ENCODE results near the gene OR2C3.
"Not testable (repeated sequence)": the region's sequence is repeated elsewhere in the genome, so short reads cannot be mapped to it uniquely, and the experiment has no call there.

OR2C3 gene

DNA sequence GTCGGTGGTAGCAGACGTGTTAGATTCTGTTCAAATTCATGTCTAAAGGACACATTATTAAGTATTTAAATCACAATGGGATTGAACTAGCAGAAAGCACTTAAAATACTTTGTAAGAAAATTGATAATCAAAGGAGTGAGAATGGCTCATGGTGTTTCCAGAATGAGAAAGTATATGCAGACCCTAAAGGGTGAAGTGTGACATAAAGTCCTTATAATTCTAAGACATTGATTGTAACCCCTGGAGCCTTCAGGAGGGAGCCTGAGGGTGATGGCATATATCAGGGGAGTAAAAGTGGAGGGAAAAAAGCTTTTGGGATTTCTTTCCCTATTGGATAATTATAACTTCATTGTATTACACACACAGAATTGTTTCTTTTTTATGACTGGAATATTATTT lies at the start of gene OR2C3:
Gene OR2C3 (minus strand): TSS at position 101 of the 400 bp plus-strand sequence. CDS start 3,929 bp downstream, outside the sequence.
- FAIRE-seq, result no peak

DNA sequence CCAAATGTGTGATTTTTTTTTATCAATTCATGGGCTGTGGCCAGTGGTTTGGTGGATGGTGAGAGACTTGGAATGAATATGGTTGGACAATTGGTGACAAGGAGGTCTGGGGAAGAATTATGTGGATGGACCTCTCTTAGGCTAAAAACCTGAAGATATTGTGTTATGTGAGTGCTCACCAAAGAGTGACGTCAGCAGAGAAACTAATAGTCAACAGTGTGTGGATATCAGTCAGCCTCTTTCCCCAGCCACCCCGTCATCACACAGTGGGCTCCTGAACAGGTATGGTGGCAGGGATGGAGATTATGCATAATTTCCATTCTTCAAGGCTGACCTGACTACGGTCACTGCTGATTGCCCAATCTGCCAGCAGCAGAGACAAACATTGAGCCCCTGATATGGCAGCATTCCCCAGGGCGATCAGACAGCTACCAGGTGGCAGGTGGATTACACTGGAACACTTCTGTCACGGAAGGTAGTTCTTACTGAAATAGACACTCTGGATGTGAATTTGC lies 42.8 kb upstream of the OR2C3 start:
- no peak for FAIRE-seq

DNA sequence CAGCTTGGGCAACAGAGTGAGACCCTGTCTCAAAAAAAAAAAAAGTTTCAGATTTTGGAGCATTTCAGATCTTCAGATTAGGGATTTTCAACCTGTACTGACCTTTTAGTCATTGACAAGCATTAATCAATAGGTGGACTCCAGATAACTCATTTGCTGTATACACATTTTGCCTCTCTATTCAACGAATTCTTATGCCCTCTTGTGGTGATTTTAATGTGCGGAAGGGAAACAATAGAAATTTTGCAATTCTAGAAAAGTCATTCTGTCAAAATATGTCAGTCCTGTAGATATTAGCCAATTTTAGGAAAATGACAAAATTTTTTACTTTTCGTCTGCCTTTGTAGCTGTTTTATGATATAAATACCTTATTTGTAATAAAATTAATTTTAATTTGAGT lies 40.3 kb upstream of the OR2C3 start:
- peak; percentile 47 for FAIRE-seq

DNA sequence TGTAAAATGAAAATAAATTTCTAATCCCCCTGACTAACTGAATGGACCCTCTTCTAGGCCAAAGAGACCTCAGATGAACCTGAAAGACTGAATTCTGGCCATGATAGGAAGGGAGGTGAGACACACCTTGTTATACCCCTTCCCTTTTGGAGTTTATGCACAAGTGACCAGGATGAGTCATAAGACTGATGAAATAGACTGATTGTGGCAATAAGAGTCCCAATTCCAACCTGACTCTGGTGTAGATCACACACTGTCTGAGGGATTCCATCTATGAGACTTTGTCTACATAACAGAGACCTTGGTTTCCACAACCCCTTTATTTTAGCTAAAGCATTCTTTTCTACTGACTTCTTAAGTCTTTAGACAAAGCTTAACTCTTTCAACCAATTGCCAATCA lies 38.4 kb upstream of the OR2C3 start:
- FAIRE-seq, result no peak

DNA sequence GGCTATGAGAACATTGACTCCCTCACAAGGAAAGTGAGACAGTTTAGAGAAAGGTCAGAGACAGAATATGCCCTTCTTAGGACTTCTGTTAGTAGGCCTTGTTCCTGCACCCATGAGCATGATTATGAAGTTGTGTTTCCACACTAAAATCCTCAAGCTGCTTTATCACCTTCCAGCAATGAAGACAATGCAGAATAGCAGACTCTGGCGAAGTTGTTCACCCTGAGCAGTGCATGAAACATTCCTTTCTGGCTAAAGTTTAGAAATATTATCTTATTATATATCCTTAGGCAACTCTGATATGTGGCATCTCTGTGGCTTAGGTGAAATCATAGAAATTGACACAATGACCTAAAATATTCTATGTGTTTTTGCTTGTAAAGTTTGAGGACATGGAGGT lies 38.0 kb upstream of the OR2C3 start:
- no peak for FAIRE-seq

DNA sequence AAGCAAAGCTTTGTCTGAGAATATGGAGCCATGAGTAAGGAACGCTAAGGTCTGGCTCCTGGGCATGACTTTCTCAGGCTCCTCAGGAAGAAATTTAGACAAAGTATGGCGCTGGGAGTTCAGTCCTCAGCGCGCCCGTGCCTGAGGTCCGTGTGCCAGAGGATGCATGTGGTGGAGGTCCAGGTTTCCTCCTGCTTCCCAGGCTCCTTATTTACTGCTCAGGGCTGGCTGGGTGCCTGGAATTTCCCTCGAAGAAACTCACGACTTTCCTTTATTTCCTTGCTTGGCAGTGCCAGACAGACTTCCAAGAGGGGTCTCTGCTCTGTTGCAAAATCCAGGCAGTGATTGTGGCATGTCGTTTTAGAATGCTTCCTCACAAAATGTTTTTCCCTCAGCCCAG lies 26.0 kb upstream of the OR2C3 start:
- FAIRE-seq, result no peak

DNA sequence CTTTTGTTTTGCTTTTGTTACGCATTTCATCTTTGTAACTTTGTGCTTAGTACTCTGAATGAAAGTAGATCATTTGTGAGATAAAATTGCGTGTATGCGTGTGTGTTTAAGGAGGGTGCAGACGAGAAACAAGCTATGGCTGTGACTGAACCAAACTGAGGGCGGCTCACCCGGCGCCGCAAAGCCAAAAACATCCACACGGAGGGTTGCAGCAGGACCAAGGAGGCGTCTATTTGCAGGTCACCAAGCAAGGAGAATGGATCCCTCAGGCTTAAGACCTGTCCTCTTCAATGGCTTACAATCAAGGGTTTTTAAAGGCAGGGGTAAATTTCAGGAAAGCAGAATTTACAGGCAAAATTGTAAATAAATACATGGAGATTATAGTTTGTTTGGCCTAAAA lies 25.5 kb upstream of the OR2C3 start:
- FAIRE-seq, result no peak

DNA sequence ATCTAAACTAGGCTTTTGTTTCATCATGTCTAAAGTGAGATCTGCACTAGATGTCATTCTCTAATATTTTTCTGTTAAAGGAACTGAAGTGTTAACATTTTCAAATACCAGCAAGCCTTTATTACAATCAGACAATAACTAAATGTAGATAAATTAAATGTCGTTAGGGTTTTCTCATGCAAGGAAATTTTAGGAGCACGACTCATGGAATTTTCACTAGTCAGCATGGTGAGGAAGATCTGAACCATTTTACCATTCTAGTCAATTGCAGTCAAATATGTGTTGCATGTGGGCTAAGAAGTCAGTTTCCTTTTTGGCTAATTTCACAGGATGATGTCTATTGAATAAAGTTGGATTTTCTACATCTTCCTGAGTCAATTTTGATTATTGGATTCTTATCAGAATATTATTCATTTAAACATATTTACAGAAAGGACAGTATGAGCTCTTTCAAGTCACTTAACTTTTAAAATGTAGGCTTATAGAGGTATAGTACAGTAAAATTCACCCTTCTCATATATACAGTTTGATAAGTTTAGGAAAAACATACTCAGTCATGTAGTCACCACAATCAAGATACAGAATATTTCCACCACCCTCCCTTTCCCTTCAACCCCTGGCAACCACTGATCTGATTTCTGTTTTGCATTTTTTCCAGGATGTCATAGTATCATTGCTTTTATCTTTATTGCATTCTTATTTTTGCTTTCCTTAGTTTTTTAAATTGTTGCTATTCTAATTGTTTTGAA lies 21.9 kb upstream of the OR2C3 start:
- FAIRE-seq, result no peak

DNA sequence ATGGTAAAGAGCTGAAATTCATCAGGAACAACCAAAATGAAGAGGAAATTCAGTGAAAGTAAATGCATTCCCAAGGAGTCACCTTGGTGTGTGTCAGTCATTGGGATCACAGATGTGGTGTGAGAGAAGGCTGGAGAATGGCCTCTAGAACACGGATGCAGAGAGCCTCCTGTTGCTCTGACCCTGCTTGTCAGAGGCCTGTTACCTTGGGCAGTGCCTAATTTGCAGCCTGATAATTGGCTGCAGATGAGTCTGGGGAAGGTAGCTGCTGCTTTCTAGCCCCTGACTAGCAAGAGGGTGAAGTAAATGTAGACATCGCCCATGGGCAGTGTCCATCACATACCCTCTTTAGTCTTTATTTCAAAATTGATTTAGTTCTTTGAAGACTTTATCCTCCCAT lies 16.0 kb upstream of the OR2C3 start:
- FAIRE-seq, result no peak

DNA sequence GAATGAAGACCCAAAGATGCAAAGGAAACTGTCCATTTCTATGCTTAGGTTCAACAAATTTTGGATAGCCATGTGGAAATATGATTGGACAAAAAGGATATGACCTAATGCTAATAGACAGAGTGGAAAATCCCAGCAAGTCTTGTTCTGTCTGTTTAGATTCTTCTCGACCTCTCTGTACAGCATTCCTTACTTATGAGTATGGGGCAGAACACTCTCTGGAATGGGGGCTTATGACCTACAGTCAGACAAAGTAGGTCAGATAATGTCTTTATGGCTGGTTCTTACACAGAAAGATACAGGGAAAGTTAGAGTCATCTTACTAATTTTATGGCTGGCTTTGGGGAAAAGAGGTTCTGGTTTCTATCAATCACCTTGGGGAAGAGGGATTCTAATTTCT lies 15.5 kb upstream of the OR2C3 start:
- FAIRE-seq, result no peak

DNA sequence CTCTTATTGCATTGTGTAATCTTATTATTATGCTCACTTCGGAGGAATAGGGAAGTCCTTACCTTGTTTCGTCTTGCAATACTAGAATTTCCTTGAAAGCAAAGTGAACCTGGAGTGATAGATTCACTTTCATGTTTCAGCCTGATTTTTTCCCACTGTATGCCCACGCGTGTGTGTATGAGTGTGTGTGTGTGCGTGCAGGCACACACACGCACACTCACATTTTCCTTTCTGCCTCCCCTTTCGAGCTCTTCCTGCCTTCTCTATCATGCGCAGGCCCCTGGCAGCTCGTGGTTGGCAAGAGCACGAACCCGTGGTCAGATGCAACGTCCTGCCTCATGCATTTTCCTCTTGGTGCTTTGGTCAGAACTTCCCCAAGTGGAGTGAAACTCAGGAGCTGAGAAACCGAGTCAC lies 12.5 kb upstream of the OR2C3 start, which contains the start of gene GCSAML:
Gene GCSAML (plus strand): TSS at position 366 of the 414 bp plus-strand sequence. CDS start 58 bp downstream, outside the sequence.
- FAIRE-seq, result no peak

DNA sequence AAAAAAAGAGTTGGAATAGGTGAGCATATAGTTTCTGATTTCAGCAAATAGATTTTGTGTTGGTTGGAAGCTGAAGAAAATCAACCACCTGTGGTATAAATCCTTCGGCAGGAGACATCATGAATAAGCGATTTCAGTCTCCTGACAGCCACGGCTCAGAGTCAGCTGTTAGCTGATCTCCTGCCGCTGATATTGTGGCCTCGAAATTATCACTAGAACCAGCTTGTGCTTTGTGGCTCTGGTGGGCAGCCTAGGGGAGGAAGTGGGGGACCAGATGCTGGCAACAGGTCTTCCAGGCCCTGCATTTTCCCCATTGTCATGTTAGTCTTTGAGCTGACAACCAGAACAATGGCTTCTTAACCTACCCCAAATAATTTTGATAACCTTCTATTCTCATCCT lies 11.9 kb upstream of the OR2C3 start:
- no peak for FAIRE-seq

DNA sequence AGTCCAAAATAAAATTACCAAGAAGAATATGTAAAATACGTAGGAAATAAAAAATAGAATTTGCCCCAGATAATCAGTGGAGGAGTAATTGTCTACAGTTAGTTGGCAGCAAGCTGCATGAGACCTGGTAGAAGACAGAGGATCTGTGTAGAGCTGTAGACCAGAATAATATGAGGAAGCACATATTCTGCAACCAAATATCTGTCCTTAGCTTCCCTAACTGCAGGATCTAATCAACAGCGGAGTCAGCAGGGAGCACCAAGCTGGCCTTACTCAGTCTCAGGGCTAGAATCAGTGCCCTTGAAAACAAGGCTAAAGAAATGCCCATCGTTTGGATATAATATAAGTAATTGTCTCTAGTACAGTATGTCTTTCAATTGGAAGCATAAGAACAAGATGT lies 6.6 kb upstream of the OR2C3 start:
- no peak for FAIRE-seq

DNA sequence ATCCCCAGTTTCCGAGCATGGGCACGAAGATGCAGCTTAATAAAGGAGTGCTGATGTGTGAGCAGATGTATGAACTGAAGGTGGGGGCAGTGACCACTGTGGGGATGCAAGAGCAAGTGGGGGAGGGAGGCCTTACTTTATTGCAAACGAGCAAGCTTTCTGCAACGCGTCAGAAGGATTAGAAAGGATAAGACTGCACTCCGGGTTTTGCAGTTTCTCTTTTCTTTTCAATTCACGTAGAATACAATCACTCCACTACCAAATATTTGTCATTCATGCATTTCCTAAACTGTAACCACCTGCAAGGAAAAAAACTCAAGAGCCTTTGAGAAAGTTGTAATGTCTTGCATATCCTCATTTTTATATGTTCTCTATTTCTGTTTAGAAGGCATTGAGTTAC lies 4.3 kb upstream of the OR2C3 start:
- no peak for FAIRE-seq

DNA sequence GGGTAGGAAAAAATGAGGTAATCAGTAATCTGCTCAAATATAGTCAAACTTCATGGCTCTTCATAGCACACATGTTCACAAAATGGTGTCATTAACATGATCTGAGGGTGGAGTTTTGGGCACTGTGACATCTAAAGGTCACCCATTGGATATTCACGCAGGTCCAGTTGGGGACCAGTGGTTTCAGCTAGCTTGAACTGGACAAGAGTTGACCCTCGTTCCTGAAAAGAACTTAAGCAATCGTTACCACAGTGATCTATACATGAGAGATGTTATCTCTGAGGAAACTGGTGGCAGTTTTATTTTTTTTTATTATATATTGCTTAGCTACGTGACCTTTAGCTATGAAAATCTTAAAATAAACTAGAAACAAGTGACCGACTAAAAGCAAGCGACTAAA lies 3.0 kb upstream of the OR2C3 start:
- no peak for FAIRE-seq

DNA sequence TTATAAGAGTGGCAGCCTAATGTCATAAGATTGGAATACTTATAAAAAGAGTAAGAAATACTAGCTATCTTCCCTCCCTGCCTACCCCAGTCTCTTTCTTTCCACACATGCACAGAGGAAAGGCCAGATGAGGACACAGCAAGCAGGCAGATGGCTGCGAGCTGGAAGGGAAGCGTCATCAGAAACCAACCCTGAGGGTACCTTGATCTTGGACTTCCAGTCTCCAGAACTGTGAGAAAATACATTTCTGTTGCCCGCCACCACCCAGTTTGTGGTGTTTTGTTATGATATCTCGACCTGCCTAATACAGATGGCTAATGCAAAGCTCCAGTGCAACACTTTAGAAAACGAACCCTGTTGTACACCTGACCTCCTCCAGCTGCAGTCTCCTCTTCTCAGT lies 2.3 kb upstream of the OR2C3 start:
- no peak for FAIRE-seq

DNA sequence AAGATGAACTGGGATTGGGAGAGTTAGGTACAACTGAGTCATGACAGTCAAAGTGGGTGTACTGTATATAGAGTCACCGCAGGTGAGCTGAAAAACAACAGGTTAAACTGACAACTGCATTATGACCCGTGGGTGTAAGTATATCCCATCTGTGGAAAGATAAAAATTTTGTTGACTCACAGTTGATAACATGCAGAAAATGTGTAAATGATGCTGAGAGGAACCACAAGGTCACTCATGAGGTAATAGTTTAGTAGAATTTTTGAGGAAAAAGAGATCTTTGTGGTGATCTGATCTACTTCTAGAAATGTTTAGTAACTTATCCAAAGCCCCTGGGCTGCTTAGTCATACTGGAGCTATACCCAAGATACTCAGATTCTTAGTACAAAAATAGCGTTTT lies 838 bp downstream of the OR2C3 start:
- FAIRE-seq, result no peak

DNA sequence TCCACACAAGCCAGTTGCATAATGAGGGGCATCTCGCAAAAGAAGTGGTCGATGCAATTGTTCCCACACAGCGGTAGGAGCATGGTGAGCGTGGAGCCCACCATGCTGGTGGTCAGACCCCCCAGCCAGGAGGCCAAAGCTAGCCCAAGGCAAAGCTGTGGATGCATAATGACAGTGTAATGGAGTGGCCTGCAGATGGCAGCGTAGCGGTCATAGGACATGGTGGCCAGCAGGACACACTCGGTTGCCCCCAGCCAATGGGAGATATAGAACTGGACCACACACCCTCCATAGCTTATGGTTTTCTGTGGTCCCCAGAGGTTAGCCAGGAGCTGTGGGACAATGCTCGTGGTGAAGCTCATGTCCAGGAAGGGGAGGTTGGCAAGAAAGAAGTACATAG lies 4.3 kb downstream of the OR2C3 start:
- FAIRE-seq, result no peak

DNA sequence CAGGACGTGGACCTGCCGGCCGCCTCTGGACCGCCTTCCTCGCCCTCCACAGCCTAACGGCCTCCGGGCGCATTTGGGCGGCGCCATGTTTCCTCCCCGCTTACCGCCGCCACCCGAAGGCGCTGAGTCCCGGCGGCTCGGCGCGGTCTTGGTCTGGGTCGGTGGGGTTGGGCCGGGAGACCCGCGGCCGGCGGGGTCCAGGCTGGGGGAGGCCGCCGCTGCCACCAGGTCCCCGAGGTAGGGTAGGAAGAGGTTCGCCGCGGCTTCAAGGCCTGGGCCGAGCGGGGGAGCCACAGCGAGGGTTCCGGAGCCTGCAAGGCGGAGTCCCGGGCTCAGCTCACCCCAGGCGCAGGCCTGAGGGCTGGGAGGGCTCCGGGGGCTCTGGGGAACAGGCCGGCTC lies 5.5 kb downstream of the OR2C3 start:
- no peak for FAIRE-seq

DNA sequence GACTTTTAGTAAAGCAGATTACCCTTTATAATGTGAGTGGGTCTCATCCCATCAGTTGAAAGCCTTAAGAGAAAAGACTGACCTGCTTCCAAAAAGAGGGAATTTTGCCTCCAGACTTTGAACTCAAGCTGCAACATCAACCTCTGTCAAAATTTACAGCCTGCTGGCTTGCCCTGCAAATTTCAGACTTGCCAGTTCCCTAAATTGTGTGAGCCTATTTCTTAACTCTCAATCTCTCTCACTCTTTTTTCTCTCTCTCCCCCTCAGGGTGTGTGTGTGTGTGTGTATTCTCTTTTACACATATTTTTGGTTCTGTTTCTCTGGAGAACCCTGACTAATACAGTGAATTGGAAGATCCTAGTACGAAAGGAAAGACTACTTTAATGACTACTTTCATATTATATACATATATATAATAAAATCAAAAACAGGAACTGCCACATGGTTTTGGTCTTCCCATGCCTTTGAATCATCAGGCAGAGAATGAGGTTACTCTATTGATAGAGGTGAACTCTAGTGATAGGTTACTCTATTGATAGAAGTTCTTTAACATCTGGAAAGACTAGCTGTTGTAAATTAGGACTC lies 6.4 kb downstream of the OR2C3 start:
- no peak for FAIRE-seq

DNA sequence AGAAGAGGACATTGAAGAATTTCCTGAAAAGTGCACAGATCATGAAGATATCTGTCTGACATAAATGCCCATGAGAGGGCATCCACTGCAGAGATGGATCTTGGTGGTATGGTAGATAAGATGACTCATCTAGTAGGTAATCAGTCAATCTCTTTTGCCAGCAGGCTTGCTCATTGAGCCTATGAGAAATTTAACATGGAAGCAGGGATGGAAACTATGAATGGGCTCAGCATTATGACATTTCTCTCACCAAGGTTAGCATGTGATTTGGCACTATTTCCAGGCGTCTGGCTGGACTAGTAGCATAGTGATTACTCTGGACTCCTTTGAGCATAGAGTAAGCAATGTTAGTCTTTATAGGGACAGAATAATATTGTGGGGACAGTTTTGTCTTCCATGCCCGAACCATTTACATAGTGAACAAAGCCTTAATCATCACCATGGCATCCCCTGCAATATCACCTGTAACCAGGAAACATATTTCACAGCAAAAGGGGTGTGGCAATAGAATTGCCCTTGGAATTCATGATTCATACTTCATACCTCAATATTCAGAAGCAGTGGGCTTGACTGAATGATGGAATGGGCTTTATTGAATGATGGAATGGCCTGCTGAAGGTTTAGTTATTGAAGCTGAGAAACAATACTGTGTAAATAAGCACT lies 7.3 kb downstream of the OR2C3 start:
- FAIRE-seq, result no peak

DNA sequence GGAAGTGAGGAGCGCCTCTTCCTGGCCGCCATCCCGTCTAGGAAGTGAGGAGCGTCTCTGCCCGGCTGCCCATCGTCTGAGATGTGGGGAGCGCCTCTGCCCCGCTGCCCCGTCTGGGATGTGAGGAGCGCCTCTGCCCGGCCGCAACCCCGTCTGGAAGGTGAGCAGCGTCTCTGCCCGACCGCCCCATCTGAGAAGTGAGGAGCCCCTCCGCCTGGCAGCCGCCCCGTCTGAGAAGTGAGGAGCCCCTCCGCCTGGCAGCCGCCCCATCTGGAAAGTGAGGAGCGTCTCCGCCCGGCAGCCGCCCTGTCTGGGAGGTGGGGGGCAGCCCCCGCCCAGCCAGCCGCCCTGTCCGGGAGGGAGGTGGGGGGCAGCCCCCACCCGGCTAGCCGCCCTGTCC lies 14.4 kb downstream of the OR2C3 start:
- not testable (repeated sequence) for FAIRE-seq

DNA sequence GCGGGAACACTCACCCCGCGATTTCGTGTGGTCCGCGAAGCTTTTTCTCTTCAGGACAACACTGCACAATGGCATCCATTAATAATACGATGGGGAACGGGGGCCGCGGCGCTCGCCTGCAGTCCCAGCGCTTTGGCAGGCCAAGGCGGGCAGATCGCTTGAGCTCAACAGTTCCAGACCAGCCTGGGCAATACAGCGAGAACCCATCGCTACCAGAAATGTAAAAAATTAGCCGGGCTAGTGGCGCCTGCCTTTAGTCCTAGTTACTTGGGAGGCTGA lies 17.7 kb downstream of the OR2C3 start:
- no peak for FAIRE-seq

Data from A204.1 (cell line).